ENCODE measurements around the gene CNPY1. TPM values are rescaled to one million over a fixed set of nuclear protein-coding genes. Genes with fewer than 3 reads are reported as not detected.

Gene CNPY1
- total RNA-seq, 3 donors from 2014 or later: 0.29 TPM; not detected in 2

DNA sequence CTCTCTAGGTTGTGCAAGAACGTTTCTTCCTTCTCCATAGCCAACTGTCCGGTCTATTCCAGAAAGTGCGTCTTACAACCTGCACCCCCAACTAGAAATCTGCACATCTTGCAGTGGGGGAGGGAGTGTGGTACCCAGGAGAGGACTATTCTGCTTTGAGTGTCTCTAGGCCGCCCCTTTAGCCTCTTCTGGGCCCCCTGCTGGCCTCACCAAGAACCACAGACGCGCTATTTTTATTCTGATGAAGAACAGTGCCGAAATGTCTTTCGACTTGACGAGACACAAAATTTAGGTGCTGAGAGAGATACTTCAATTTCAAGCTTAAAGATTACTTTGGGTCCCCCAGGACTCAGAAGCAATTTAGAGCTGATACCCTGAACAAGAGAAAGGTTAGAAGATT is 1.0 kb downstream of the CNPY1 start:
- Histone ChIP-seq H3K4me1 (no peaks in the 10 kb centered on the region), H3K4me3 (no peak overlapping the region), H3K27me3 (peaks cover 0 to 24% of the 10 kb centered on the region in 2 donors), H3K36me3 (no peaks in the 10 kb centered on the region), H3K27ac (no peak overlapping the region), H3K9me3 (no peaks in the 10 kb centered on the region)
- intact Hi-C loops (cut with DNase I; ENCODE audit: low total_unique reads): no loop called here
- DNase-seq (ENCODE audit: low spot score in 2 of 2): no peak
- TF ChIP-seq, protein P1, sequence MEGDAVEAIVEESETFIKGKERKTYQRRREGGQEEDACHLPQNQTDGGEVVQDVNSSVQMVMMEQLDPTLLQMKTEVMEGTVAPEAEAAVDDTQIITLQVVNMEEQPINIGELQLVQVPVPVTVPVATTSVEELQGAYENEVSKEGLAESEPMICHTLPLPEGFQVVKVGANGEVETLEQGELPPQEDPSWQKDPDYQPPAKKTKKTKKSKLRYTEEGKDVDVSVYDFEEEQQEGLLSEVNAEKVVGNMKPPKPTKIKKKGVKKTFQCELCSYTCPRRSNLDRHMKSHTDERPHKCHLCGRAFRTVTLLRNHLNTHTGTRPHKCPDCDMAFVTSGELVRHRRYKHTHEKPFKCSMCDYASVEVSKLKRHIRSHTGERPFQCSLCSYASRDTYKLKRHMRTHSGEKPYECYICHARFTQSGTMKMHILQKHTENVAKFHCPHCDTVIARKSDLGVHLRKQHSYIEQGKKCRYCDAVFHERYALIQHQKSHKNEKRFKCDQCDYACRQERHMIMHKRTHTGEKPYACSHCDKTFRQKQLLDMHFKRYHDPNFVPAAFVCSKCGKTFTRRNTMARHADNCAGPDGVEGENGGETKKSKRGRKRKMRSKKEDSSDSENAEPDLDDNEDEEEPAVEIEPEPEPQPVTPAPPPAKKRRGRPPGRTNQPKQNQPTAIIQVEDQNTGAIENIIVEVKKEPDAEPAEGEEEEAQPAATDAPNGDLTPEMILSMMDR (IDR thresholded peaks at IDR 0.05): no peak
- TF ChIP-seq POLR2AphosphoS5 (IDR thresholded peaks at IDR 0.05) (no peak), POLR2A (IDR thresholded peaks at IDR 0.05) (no peak)

DNA sequence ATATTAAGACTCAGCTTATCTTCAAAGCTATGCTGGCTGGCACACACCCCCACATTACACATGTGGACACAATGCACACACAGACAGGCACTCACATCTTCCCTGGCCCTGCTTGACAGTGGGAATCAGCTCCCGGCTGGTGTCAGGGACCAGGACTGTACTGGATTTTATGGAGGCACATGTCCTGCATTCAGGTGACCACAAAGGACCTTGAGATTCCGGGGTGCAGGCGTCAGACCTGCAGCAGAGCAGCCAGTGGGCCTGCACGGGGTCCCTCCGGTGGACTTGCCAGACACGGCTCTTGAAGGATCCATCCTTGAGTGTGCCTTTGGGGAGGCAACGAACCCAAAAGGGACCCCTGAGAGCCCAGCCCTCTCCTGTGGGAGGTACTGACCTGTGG is 1.9 kb downstream of the CNPY1 start:
- H3K4me1 ChIP-seq: no peaks in the 10 kb centered on the region
- no peaks in the 10 kb centered on the region for H3K36me3 ChIP-seq
- H3K27me3 ChIP-seq: peaks cover 0 to 24% of the 10 kb centered on the region in 2 donors
- H3K27ac ChIP-seq: no peak overlapping the region
- H3K9me3 ChIP-seq: no peaks in the 10 kb centered on the region
- H3K4me3 ChIP-seq: no peak overlapping the region
- TF ChIP-seq POLR2A (IDR thresholded peaks at IDR 0.05) (no peak), POLR2AphosphoS5 (IDR thresholded peaks at IDR 0.05) (no peak)
- TF ChIP-seq, protein P1 (IDR thresholded peaks at IDR 0.05): no peak
- intact Hi-C loops (cut with DNase I; ENCODE audit: low total_unique reads): no loop called here
- DNase-seq (ENCODE audit: low spot score in 2 of 2): no peak

DNA sequence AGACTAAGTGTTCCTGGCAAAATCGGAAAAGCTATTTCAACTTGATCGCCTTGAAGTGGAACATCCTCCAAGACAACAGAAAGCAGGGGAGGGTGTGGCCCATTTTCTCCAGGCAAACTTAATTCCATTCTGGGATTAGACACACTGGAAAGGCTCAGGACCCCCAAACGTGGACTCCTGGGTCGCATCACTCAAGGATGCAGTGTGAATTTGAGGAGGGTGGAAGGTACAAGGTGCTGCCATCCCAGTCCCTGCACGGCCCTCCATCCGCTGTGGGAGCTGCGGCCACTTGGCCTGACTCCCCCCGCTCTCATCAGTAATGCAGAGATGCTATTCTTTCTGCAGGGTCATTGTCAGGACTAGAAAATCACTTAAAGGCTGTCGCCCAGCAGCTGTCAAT is 2.4 kb downstream of the CNPY1 start:
- TF ChIP-seq, protein P1 (IDR thresholded peaks at IDR 0.05): no peak
- no peaks in the 10 kb centered on the region for H3K9me3 ChIP-seq
- no peak overlapping the region for H3K4me3 ChIP-seq
- no peaks in the 10 kb centered on the region for H3K4me1 ChIP-seq
- H3K27ac ChIP-seq: no peak overlapping the region
- peaks cover 0 to 25% of the 10 kb centered on the region in 2 donors for H3K27me3 ChIP-seq
- no peak for DNase-seq (ENCODE audit: low spot score in 2 of 2)
- intact Hi-C loops (cut with DNase I; ENCODE audit: low total_unique reads): no loop called here
- no peaks in the 10 kb centered on the region for H3K36me3 ChIP-seq

DNA sequence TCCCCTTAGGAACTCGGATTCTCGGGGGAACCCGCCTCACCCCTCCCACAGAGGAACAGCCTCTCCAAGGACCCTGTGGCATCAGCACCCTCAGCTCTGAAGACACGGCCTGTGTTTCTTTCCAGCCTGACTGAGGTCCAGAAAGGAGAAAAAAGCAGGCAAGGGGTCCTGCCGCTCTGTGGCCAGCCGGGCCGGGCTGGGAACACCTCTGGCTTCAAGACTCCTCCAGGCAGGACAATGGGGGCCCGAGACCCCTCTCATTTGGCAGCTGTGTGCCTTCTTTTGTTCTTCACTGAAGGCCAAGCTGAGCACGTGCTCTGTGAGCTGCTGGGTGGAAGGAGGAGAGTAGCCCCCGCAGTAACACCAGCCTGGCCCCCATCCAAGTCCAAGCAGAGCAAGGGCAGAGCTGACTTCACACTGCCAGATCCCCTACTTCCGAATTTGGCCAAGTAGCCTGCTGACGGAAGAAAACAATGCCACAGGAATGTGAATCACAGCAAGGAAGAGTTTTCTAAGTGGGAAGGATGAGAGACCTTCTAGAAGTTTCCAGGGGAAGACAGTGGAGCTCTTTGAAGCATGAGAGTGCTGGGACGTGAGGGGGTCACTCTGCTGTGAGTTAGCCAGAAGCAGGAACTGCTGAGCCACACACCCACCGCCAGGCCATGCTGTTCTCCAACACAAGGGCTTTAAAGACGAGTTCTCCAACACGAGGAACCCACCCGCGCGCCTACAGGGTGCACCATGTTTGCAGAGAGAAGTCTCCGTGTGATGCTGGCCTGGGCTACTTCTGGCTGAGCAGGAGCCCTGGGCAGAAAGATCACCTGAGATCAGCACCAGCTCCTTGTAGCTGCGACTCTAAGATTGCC is 3.1 kb downstream of the CNPY1 start:
- no peak for DNase-seq (ENCODE audit: low spot score in 2 of 2)
- no peak overlapping the region for H3K27ac ChIP-seq
- intact Hi-C loops (cut with DNase I; ENCODE audit: low total_unique reads): no loop called here
- H3K4me1 ChIP-seq: no peaks in the 10 kb centered on the region
- TF ChIP-seq POLR2A (IDR thresholded peaks at IDR 0.05): no peak
- TF ChIP-seq, protein P1 (IDR thresholded peaks at IDR 0.05): no peak
- TF ChIP-seq POLR2AphosphoS5 (IDR thresholded peaks at IDR 0.05): no peak
- H3K4me3 ChIP-seq: no peak overlapping the region
- no peaks in the 10 kb centered on the region for H3K9me3 ChIP-seq
- no peaks in the 10 kb centered on the region for H3K36me3 ChIP-seq
- H3K27me3 ChIP-seq: peaks cover 0 to 32% of the 10 kb centered on the region in 2 donors

DNA sequence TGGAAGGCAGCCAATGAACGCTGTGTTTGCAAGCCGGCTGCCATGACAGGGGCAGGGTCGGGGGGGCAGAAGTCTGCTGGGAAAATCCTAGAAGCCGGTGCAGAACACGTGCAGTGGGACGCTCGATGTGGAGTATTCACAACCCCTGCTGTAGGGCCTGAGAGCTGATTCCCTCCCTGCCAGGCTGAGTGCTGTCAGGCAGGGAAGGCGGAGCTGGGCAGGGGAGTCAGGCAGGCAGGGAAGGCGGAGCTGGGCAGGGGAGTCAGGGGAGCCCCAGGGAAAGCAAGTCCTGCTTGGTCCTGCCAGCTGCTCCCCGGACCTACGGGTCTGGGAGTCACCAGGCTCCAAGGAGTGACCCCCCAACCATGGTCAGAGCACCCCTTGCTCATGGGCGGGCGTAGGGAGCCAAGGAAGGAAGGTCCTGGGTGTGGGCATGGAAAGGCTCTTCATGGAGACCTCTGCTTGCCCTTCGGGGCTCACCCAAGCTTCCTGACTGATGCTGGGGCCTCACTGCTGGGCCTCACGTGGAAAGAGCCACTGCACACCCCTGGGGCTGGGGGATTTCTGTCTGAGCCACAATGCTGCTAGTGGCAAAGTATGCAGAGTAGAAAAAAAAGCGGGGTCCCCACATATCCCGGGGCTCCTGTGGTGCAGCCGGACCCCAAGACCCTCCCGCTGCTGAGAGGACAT is 4.2 kb downstream of the CNPY1 start:
- no peak for DNase-seq (ENCODE audit: low spot score in 2 of 2)
- H3K27ac ChIP-seq: no peak overlapping the region
- no peak for TF ChIP-seq POLR2AphosphoS5 (IDR thresholded peaks at IDR 0.05)
- TF ChIP-seq, protein P1 (IDR thresholded peaks at IDR 0.05): no peak
- no peaks in the 10 kb centered on the region for H3K9me3 ChIP-seq
- H3K4me1 ChIP-seq: no peaks in the 10 kb centered on the region
- intact Hi-C loops (cut with DNase I; ENCODE audit: low total_unique reads): no loop called here
- H3K27me3 ChIP-seq: peaks cover 0 to 32% of the 10 kb centered on the region in 2 donors
- H3K4me3 ChIP-seq: no peak overlapping the region
- no peaks in the 10 kb centered on the region for H3K36me3 ChIP-seq

All from breast epithelium (tissue), 4 donors.